GM19023 (cell line): ENCODE data around the gene NKX6-2.

Experiments used
- ATAC-seq: cut with Tn5 transposase; IDR thresholded peaks from one replicate; pipeline ENCODE4 v1.9.1; 2021; ENCODE audit warnings: mild to moderate bottlenecking, moderate library complexity; ENCODE audit not compliant: unreplicated experiment

Gene NKX6-2

DNA sequence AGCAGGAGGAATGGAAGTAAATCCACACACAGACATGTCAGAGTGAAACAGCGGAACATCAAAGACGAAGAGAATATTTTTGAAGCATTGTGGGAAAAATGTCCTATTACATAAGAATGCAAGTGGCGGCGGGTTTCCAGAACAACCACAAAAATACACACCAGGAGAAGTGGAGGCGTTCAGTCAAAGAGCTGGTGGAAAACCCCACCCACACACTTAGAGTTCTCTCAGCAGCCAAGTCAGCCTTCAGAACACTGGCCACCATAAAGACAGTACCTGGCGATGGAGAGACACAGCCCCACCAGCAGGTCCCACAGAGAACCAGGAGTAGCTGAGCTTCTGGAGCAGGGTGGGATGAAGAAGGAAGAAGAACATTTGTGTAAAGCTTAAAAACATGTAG, 23.7 kb downstream of the NKX6-2 start:
- ATAC-seq: no peak

DNA sequence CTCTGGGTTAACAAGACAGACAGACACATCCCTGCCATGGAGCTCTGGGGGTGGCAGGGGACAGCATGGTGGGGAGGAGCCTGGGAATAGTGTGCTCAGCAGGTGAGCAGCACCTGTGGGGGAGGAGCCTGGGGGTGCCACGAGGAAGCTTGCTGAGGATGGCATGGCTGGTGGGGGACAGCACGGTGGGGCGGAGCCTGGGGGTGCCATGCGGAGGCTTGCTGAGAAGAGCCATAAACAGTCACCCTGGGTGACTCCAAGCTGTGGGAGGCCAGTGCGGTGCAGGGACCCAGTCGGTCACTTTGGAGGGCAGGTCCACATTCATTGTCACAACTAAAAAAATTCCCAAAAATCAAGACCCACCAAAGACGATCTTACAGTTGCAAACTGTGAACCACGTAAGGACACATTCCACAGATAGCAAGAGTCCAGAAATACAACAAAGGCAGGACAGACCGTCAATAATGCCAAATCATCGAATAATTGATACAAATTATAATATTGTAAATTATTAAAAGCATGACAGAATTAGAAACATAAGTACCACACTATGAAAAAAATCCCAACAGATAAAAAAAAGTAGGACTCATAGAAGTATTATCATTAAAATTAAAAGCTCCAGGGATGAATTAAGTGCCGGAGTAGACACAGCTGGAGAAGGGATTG, 24.4 kb downstream of the NKX6-2 start:
- ATAC-seq: no peak

DNA sequence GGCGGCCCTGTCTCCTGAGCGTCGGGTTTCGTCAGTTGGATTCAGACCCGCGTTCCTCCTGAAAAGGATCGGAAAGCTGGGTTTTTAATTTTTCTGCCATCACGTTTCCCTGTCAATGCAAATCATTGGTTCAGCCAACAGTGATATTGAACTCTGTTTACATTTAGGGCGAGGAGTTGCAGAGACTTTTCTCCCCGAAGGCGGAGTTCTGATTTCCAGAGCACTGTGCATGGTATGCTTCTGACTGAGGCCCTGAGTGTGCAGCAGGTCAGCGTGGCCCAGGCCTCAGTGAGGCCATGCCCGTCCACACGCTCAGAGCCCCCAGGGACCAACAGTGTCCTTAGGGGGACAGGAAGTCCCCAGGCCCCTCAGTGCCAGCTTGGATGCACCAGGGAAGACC, 27.1 kb downstream of the NKX6-2 start:
- ATAC-seq: no peak

DNA sequence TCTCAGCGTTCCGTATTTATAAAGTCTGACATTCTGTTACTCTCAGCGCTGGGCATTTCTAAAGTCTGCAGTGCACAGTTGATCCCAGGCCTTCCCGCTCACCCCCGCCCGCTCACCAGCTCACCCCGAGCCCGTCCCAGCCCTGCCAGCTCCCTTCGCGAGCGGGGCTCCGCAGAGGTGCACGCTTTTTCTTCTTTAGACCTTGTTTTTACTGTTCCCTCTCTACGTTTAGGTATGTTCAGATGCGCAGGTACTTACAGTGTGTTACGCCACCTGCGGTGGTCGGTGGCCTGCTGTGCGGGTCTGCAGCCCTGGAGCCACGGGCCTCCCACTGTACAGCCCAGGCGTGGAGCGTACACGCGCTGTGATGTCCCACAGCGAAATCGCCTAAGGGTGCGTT, 28.8 kb downstream of the NKX6-2 start:
- ATAC-seq: no peak

DNA sequence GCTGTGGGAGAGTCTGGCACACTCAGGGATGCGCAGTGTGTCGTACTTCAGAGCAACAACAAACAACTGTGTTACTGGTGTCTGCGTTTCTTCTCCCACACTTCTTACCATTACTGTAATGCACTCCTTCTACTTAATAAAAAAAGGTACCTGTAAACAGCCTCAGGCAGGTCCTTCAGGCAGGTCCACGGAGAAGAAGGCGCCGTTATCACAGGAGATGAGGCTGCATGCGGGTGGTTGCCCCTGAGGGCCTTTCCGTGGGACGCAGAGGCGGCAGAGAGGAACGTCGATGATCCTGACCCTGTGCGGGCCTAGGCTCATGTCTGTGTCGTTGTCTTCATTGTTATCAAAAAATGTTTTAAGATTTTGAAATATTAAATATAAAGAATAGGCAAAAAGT, 29.4 kb downstream of the NKX6-2 start:
- ATAC-seq: no peak

DNA sequence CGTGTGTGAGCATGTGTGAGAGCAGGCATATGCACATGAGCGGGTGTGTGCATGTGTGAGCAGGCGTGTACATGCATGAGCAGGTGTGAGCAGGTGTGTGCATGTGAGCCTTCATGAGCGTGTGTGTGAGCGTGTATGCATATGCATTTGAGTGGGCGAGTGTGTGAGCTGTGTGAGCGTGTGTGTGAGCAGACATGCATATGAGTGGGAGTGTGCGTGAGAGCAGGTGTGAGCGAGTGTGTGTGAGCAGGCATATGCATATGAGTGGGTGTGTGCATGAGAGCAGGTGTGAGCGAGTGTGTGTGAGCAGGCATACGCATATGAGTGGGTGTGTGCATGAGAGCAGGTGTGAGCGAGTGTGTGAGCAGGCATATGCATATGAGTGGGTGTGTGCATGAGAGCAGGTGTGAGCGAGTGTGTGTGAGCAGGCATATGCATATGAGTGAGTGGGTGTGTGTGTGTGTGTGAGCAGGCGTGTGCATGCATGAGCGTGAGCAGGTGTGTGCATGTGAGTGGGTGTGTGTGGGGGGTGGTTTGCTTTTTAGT, 30.7 kb downstream of the NKX6-2 start:
- no peak for ATAC-seq

DNA sequence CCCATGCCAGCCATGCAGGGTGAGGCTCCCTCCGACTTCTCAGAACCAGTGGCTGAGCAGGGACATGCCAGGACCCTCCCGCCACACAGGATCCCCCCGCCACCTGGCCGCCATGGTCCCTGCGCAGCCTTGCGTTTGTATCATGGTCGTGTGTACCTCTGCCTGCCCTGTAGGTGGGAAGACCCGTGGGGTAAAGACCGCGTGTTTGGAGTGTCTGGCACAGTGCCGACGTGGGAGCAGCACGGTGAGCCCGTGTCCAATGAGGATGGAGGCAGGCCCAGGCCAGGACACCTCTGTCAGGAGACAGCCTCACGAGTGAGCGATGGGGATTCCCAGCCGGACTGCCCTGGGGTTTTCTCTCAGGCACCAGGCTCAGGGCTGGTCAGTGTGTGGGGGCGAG, 31.9 kb downstream of the NKX6-2 start:
- no peak for ATAC-seq

DNA sequence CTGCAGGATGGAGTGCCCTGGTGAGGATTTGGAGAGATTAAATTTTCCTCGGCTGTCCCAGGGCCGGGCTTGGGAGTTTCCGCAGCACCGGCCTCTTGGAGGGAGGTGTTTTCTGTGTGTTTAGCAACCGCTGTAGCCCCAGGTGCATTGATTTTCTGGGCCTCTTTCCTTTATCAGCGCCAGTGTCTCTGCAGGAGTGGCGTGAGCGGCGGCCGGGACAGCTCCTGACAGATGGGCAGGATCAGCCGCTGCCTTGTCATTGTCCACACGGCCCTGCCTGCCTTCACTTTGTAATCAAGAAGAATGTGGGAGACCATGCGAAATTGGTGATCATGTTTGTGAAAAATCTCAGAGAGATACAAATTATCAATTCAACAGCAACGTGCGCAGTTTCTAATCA, 32.4 kb downstream of the NKX6-2 start:
- ATAC-seq: no peak

DNA sequence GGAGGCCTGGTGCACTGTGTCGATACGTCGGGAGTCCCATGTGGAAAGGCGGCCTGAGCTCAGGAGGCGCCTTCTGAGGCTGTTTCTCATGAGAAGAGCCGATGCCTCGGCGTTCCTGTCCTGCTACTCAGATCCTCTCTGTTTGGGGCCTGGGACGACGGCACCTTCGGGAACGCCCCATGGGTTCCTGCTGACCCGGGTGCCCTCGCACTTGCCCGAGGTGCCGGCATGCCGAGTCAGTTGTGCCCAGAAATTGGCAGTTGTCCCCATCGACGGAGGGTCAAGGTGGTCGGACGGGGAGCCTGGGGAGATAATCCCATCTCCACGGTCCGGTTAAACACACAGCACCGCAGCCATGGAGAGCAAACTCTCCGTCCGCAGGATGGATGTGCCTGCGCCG, 33.0 kb downstream of the NKX6-2 start:
- no peak for ATAC-seq

DNA sequence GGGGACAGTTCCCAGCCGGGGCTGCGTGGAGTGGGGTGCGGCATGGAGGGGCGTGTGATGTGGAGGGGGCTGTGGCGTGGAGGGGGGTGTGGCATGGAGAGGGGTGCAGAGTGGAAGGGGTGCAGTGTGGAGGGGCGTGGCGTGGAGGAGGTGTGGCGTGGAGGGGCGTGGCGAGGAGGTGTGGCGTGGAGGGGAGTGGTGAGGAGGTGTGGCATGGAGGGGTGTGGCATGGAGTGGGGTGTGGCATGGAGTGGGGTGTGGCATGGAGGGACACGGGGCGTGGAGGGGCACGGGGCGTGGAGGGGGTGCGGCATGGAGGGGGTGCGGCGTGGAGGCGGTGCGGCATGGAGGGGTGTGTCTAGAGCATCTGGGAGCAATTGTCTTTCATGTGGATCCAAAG, 33.6 kb downstream of the NKX6-2 start:
- no peak for ATAC-seq

DNA sequence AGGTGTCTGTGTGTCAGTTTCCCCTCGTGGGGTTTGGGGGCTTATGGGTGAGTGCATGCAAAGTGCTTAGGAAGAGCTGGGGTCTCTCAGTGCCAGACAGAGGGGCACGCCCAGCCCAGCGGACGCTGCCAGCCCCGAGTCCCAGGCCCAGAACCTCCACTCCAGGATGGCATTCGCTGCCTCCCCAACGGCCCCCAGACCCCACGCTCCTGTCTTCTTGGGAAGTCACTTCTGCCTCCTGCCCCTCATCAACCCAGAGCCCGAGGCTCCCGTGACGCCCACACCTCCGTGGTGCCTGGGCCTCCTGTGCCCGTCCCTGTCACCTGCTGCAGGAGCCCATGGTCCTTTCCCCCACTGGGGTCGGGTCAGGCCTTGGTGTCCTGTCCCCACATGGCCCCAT, 35.0 kb downstream of the NKX6-2 start:
- no peak for ATAC-seq

DNA sequence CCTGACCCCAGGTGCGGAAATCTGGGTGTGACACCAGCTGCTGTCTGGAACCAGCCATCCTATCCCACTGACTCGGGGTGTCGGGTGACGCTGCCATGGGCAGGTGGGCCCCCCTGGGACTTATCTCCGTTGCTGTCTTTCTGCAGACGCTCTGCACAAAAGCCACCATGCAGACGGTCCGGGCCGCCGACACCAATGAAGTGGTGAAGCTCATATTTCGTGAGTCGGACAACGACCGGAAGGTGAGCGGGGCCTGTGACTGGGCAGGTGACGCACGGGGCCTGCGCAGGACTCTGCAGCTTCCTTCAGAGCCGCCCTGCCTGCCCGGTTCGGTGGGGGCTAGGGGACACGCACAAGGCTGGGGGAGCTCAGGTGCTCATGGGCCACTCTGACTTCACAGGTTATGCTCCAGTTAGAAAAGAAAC, 36.6 kb downstream of the NKX6-2 start:
- no peak for ATAC-seq

DNA sequence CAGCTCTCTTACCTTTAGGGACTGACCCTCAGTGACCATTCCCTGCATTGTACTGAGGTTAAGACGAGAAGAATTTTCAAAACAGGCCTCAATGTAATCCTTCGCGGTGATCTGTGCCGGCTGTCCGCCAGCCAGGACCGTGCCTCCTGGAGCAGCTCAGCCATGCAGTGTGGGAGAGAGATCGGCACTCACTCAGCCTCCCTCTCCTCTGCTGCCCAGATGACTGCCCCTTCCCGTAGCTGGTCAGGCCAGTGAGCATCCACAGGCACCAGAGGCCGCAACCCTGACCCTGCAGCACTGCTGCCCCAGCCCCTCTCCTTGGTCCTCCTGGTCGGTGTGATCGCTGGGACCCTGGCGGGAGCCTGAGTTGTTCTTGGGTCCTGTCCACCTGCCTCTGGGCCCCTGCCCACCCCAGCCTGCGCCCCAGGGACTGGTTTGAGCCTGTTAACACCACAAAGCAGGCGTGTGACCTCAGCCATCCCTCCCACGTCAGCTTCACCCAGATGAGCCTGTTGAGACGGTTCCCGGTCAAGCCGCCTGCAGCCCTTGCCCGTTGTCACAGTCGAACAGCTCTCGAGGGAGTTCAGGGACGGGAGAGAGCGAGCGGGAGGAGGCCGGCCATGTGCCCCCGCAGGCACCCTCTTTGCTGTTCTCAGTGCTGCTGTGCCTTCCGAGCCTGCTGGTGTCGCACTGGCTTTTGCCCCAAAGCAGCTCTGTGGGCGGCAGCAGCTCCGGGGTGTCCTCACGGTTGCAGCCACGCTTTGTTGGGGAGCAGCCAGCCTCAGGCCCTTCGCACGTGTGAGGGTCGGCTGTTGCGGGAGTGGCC, 37.2 kb downstream of the NKX6-2 start:
- ATAC-seq: no peak

DNA sequence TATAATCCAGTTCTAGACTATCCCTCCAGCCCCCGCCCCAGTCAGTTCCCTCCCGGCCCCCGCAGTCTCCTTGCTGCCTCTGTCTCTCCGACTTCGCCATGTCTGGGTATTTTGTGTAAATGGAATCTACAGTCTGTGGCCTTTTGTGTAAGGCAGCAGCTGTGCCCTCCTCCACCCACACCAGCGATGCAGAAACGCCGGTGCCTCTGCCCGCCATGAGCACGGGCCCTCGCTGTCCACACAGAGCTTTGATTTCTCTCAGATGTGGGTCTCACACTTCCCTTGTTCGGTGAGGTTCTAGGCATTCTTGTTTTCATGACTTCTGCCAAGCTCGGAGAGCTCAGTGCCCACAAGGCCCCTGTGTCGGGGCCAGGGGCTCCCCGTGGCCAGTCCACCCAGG, 37.8 kb downstream of the NKX6-2 start:
- no peak for ATAC-seq

DNA sequence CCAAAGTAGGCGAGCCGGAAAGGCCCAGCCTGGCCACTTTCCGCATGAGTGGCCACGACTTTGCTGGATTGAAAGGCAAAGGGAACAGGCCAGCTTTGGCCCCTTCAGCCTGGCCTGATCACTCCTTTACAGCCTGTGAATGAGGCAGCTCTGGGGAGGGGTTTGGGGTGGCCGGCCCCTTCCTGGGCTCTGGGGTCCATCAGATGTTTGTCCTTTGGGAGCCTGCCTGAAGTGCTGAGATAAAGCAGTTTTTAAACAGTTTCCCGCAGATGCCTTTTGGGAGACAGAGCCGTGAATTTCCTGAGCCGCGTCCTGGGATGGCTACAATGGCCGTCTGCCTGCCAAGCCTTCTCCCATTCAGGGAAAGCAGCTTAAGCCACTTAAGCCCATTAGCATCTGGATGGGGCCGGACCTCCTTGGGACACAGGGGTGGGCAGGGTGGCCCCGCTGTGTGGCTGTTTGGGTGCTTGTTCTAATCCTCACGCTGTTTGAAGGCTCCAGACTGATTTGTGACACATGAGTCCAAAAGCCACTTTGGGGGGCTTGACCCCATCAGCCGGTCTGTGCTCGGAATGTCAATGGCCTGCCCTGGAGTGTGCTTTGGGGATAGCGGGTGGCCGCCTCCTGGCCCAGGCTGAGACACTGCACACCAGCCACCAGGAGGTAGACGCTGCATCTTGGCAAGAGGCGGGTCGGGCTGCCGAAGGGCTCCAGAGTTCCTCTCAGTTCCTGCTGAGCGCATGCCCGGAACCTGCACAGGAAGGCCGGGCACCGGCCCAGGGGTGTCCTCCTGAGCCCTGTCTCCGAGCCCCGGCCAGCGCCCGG, 38.9 kb downstream of the NKX6-2 start:
- no peak for ATAC-seq

DNA sequence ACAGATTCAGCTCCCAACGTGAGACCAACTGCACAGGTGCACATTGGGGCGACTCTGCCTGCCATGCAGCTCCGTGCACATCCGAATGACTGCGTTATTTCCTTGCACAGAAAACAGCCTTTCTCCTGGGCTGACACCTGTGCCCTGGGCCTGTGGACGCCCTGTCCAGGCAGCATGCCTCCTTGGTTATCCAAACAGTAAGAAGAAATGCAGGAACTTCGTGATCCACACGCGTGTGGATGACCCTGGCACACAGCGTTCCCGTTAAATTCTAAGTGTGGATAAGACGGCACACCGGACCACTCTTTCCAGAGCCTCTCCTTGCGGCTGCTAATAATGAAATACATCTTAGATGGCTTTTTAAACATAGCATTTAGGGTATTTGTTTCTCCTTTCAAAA, 39.6 kb downstream of the NKX6-2 start:
- no peak for ATAC-seq

DNA sequence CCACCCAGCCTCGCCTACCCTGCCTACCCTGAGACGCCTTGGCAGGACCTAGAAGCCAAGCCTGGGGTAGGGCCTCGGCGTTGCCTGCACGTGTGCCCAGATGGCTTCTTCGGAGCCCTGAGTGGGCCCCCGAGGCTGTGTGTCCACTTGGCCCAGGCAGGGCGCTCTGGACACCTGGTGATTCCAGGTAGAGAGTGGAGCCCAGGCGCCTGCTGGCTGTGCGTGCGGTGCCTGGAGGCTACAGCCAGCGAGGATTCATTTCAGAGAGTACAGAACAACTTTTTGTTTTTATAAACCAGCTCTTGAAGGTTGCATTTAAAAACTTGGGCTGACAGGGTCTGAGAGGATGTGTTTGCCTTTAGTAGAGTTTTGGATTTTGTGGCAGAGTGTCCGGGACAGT, 40.0 kb downstream of the NKX6-2 start:
- ATAC-seq: no peak

DNA sequence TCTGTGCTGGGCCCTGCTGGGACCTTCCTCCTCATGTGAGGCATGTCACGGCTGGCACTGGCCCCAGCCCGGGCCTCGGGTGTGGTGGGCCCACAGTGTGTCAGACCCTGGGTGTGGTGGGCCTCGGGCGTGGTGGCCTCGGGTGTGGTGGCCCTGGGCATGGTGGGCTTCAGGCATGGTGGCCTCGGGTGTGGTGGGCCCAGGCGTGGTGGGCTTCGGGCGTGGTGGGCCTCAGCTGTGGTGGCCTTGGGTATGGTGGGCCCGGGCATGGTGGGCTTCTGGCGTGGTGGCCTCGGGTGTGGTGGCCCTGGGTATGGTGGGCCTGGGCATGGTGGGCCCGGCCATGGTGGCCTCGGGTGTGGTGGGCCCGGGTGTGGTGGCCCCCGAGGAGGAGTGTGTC, 40.4 kb downstream of the NKX6-2 start:
- no peak for ATAC-seq

DNA sequence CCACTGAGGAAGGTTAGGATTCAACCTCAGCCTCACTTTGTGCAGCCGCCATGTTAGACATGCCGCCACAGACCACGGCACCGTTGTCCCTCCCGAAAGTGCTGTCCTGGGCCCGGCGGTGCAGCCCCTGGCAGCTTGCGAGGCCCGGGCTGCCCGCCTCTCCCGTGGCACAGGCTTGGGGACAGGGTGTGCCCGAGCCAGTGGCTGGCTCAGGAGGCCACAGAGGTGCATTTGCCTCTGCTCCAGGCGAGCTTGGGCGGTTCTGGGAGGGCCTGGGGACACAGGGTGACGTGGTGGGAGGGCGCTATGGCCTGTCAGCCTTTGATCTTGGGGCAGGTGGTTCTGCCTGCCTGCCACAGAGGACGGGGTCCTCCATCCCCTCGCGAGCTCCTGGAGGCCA, 41.1 kb downstream of the NKX6-2 start:
- no peak for ATAC-seq

DNA sequence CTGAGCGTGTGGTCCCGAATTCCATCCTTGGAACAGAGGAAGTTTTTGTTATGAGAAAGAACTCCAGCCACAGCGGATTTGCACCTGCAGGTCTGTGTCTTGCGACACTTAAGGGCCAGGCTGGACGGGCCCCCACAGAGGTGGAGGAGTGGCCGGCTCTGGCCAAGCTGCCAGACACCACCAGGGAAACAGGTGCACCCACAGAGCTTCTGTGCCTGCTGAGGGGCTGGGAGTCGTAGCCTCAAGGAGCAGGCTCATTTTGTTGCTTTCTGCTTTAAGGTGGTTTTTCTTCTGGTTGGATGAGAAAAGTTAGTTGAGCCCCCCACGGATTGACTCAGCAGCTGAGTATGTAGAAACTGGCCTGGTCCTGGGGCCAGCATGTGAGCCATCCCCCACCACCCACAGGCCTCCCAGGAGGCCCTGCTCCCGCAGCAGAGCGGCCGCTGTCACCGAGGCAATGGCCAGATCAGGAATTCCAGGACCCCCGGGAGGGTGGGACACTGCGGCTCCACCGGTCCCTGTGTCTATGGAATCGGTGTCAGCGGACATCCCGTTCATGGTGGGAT, 41.9 kb downstream of the NKX6-2 start:
- no peak for ATAC-seq
